ENCODE results near the gene MFSD1.

The MFSD1 gene

DNA sequence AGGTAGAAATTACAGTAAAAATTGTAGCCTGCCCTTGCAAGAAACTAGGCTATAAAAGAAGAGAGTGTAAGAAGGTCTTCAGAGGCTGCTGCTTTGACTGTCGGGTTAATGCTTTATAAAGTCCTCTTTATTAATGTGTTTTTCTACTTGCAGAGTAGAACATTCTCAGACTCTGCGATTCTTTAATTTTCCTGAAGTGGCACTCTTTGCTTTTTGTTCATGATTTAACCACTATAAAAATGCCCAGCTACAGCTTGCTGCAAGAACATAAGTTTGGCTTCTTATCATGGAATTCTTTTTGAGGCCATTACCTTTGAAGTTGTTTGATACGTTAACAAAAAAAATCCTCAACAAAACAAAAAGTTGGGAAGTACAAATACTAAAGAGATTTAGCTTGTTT lies 33.8 kb downstream of the MFSD1 start:
- Histone ChIP-seq H3K9ac (ENCODE audit: low read length) (no peak overlapping the region), H3K4me3 (ENCODE audit: low read length) (no peak overlapping the region), H3K36me3 (ENCODE audit: control insufficient read depth, insufficient read depth, low read length) (no peaks in the 10 kb centered on the region), H3K27me3 (ENCODE audit: control insufficient read depth, insufficient read depth, low read length) (no peaks in the 10 kb centered on the region), H3K27ac (ENCODE audit: low read depth, low read length) (no peak overlapping the region), H3K4me1 (ENCODE audit: control insufficient read depth, insufficient read depth, low read length) (no peaks in the 10 kb centered on the region)

DNA sequence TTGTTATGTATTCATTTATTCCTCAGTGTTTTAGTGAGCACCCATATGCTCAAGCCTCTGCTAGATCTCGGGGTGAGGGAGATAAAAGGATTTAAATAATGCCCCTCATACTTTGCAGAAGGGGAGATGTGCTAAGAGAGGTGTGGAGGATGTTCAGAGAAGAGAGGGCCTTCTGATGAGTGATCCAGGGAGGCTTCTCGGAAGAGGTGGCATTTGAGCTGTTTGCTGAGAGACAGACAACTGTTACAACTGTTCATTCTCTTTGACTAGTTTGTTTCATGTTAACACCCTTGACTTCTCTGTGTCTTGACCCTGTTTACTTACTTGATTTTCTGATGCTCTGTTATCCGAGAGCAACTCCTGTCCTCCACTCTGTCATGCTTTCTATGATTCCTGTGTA lies 34.5 kb downstream of the MFSD1 start:
- Histone ChIP-seq H3K9ac (ENCODE audit: low read length) (no peak overlapping the region), H3K27ac (ENCODE audit: low read depth, low read length) (no peak overlapping the region)

DNA sequence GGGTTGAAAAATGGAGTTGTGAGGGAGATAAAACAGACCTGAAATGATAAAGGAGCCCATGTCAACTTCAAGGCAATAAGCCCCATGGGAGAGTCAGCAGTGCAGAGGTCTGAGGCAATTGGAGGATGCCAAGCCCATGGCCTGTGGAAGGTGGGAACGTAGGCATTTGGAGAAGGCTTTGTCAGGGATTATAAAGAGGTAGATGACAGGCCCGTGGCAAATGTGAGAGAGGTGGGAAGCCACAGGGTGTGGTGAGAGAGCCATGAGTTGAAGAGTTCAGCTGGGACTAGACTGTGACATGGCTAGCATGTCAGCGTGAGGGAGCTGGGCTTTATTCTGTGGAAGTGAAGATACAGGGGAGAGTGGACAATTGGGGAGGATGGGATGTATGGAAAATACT lies 35.4 kb downstream of the MFSD1 start:
- Histone ChIP-seq H3K4me1 (ENCODE audit: control insufficient read depth, insufficient read depth, low read length) (no peaks in the 10 kb centered on the region), H3K27me3 (ENCODE audit: control insufficient read depth, insufficient read depth, low read length) (no peaks in the 10 kb centered on the region), H3K36me3 (ENCODE audit: control insufficient read depth, insufficient read depth, low read length) (no peaks in the 10 kb centered on the region), H3K4me3 (ENCODE audit: low read length) (no peak overlapping the region), H3K27ac (ENCODE audit: low read depth, low read length) (no peak overlapping the region), H3K9ac (ENCODE audit: low read length) (no peak overlapping the region)

More for the DNA sequence above, 34.5 kb downstream of the MFSD1 start:
- H3K36me3 ChIP-seq (ENCODE audit: control insufficient read depth, insufficient read depth, low read length), result no peaks in the 10 kb centered on the region
- no peak overlapping the region for H3K4me3 ChIP-seq (ENCODE audit: low read length)
- no peaks in the 10 kb centered on the region for H3K4me1 ChIP-seq (ENCODE audit: control insufficient read depth, insufficient read depth, low read length)
- H3K27me3 ChIP-seq (ENCODE audit: control insufficient read depth, insufficient read depth, low read length), result no peaks in the 10 kb centered on the region

DNA sequence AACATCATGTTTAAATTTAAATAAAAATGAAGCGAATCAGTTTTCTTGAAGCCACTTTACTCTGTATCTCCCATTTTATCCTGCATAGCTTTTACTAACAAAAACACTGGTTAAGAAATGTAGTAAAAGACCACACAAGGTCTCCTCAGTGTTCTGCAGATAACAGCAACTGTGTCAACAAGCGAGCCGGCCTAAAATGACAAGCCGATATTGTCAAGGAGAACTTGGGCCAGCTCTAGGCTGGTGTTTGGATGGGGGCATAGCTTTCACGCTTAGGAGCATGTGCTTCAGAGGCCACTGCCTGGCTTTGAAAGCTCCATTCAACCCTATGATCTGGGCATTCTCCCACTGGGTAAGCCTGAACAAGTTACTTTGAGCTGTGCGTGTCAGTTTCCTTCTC lies 38.1 kb downstream of the MFSD1 start:
- no peaks in the 10 kb centered on the region for H3K27me3 ChIP-seq (ENCODE audit: control insufficient read depth, insufficient read depth, low read length)
- H3K9ac ChIP-seq (ENCODE audit: low read length), result no peak overlapping the region
- H3K36me3 ChIP-seq (ENCODE audit: control insufficient read depth, insufficient read depth, low read length), result no peaks in the 10 kb centered on the region
- no peak overlapping the region for H3K27ac ChIP-seq (ENCODE audit: low read depth, low read length)
- H3K4me3 ChIP-seq (ENCODE audit: low read length), result no peak overlapping the region
- H3K4me1 ChIP-seq (ENCODE audit: control insufficient read depth, insufficient read depth, low read length), result no peaks in the 10 kb centered on the region

DNA sequence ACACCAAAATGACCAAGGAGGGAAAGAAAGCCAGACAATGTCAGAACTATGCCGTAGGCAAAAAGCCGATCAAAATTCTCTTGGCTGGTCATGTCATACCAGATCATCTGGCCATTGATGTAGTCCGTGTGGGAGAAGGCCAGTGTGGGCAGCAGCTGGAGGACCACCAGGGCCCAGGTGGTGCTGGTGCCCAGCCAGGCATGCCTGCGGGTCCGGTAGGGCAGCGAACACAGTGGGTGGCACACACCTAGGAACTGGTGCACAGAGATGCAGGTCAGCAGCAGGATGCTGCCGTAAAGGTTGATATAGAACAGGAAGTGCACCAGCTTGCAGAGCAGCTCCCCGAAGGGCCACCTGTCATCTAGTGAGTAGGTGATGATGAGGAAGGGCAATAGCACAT lies 39.5 kb downstream of the MFSD1 start:
- no peak overlapping the region for H3K27ac ChIP-seq (ENCODE audit: low read depth, low read length)

DNA sequence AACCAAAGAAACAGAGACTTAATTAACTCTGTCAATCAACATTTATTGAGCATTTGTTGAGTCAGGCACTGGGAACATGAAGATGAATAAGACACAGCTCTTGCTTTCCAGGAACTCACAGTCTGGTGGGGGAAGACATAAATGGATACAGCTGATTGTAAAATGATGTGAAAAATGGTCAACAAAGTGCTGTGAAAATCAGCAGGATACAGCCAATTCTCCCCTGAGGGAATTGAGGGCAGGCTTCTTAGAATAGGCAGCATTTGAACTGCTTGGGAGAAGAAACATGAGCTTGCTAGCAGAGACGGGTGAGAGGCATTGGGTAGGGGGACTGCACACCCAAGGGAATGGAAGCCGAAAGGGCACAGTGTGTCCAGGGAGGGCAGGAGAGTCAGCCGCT lies 41.1 kb downstream of the MFSD1 start:
- no peak overlapping the region for H3K27ac ChIP-seq (ENCODE audit: low read depth, low read length)
- H3K4me1 ChIP-seq (ENCODE audit: control insufficient read depth, insufficient read depth, low read length), result no peaks in the 10 kb centered on the region
- no peak overlapping the region for H3K4me3 ChIP-seq (ENCODE audit: low read length)
- H3K36me3 ChIP-seq (ENCODE audit: control insufficient read depth, insufficient read depth, low read length), result no peaks in the 10 kb centered on the region
- no peak overlapping the region for H3K9ac ChIP-seq (ENCODE audit: low read length)
- H3K27me3 ChIP-seq (ENCODE audit: control insufficient read depth, insufficient read depth, low read length), result no peaks in the 10 kb centered on the region

More for the DNA sequence above, 39.5 kb downstream of the MFSD1 start:
- no peak overlapping the region for H3K9ac ChIP-seq (ENCODE audit: low read length)
- H3K36me3 ChIP-seq (ENCODE audit: control insufficient read depth, insufficient read depth, low read length), result no peaks in the 10 kb centered on the region
- no peaks in the 10 kb centered on the region for H3K27me3 ChIP-seq (ENCODE audit: control insufficient read depth, insufficient read depth, low read length)
- H3K4me3 ChIP-seq (ENCODE audit: low read length), result no peak overlapping the region
- no peaks in the 10 kb centered on the region for H3K4me1 ChIP-seq (ENCODE audit: control insufficient read depth, insufficient read depth, low read length)

DNA sequence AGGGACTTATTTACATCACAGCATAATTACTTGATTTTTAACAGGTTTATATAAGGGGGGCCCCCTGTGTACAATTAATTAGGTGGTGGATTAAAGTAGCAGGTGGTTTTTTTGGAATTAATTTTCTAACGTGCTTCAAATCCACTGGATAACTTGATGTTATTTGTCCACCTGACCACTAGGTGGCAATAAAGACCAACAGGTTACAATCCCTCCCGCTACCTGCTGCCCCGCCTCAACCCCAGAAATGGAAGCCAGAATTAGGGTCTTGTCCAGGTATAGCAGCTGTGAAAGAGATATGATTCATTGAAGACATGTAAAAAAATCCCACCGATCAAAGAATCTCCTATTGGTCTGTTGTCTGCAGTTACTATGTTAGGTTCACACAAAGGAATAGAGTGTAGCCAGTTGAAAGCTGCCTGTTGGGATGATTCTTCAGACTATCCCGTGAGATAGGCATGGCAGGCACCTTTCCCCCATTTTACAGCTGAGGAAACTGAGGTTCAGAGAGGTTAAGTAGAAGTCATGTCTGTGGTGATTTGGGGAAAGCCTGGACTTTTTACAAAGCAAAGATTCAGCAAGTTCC lies 44.0 kb downstream of the MFSD1 start:
- Histone ChIP-seq H3K9ac (ENCODE audit: low read length) (no peak overlapping the region), H3K36me3 (ENCODE audit: control insufficient read depth, insufficient read depth, low read length) (no peaks in the 10 kb centered on the region), H3K4me1 (ENCODE audit: control insufficient read depth, insufficient read depth, low read length) (no peaks in the 10 kb centered on the region)

DNA sequence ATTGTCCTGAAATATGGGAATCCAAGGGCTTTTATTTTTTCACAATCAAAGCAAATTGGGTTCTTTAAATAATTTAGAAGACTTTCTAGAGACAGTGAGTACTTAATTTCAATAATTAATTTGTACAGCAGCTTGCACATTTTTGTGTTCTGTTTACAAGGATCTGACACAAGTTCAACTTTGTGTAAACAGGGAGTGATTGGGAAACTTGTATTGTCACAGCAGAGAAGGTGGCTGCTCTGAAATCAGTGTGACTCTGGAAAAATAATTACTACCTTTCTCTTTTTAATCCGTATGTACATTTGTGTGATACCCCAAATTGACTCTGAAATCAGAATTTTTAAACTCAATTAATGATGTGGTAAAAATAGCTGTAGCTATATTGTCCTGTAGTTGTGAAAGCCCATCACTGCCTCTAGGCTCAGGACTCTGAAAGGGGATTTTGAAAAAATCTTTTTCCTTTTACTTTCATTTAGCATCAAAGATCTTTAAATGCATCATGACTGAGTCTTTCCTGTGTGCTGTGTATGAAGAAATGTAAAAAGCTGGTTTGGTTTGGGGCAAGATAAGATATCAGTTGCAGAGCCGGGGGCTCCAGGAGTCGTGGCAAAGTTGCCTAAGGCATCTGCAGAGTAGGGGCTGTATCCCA lies 45.1 kb downstream of the MFSD1 start:
- Histone ChIP-seq H3K27ac (ENCODE audit: low read depth, low read length) (no peak overlapping the region), H3K27me3 (ENCODE audit: control insufficient read depth, insufficient read depth, low read length) (no peaks in the 10 kb centered on the region), H3K36me3 (ENCODE audit: control insufficient read depth, insufficient read depth, low read length) (no peaks in the 10 kb centered on the region), H3K4me1 (ENCODE audit: control insufficient read depth, insufficient read depth, low read length) (no peaks in the 10 kb centered on the region), H3K4me3 (ENCODE audit: low read length) (no peak overlapping the region), H3K9ac (ENCODE audit: low read length) (no peak overlapping the region)

More for the DNA sequence above, 44.0 kb downstream of the MFSD1 start:
- Histone ChIP-seq H3K27me3 (ENCODE audit: control insufficient read depth, insufficient read depth, low read length) (no peaks in the 10 kb centered on the region), H3K4me3 (ENCODE audit: low read length) (no peak overlapping the region), H3K27ac (ENCODE audit: low read depth, low read length) (no peak overlapping the region)

DNA sequence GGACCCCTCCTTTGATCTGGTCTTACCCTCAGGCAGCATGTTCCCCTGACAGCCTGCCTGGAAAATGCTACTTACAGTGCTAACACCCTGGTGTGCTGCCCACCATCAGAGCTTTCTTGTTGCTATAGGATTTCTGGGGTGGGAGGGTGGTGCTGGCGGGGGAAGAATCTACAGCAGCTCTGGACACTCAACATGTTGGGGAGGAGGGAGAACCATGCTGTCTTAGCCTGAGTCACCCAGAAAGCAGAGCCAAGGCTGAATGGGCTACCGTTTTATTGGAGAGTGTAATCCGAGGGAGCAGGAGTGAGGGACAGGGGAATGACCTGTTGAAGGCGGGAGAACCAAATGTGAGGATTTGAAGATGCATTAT lies 45.6 kb downstream of the MFSD1 start:
- no peaks in the 10 kb centered on the region for H3K27me3 ChIP-seq (ENCODE audit: control insufficient read depth, insufficient read depth, low read length)
- no peaks in the 10 kb centered on the region for H3K4me1 ChIP-seq (ENCODE audit: control insufficient read depth, insufficient read depth, low read length)
- H3K9ac ChIP-seq (ENCODE audit: low read length), result no peak overlapping the region
- H3K36me3 ChIP-seq (ENCODE audit: control insufficient read depth, insufficient read depth, low read length), result no peaks in the 10 kb centered on the region
- H3K27ac ChIP-seq (ENCODE audit: low read depth, low read length), result no peak overlapping the region
- no peak overlapping the region for H3K4me3 ChIP-seq (ENCODE audit: low read length)

DNA sequence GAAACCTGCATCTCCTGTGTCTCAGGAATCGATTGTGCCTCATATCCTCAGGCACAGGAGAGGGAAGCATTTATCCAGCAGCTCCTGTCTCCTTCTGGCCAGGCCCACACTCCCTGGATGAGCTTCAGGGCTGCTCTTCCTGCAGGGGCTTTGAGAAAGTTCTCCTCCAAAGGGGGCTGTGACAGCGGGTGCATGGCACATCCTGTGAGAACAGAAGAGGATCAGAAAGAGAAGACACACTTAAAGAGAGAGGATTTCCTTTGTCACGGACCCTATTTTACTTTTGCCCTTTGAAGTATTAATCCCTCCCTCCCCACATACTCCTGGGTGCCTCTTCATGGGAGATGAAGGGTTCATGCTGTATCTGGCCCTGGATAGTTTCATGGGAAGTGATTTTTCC lies 46.0 kb downstream of the MFSD1 start:
- no peaks in the 10 kb centered on the region for H3K36me3 ChIP-seq (ENCODE audit: control insufficient read depth, insufficient read depth, low read length)
- no peaks in the 10 kb centered on the region for H3K27me3 ChIP-seq (ENCODE audit: control insufficient read depth, insufficient read depth, low read length)
- H3K4me3 ChIP-seq (ENCODE audit: low read length), result no peak overlapping the region
- no peaks in the 10 kb centered on the region for H3K4me1 ChIP-seq (ENCODE audit: control insufficient read depth, insufficient read depth, low read length)
- H3K27ac ChIP-seq (ENCODE audit: low read depth, low read length), result no peak overlapping the region
- H3K9ac ChIP-seq (ENCODE audit: low read length), result no peak overlapping the region

DNA sequence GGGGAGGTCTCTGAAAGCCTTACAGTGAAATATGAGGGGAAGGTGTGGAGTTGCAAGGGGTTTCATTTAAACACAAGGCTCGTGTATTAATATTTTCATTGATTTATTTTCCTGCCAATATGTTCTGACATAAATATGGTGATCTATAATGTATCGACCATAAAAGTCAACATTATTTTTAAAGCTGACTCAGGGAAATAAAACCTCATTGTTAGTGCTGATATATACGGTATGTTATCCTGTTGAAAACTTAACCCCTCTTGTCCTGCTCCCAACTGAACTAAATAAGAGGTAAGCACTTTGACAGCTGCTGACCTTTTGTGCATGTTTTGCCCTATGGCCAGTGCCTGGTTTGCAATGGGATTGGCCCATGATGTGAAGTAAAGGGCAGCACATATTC lies 47.9 kb downstream of the MFSD1 start:
- H3K4me3 ChIP-seq (ENCODE audit: low read length), result no peak overlapping the region
- no peak overlapping the region for H3K27ac ChIP-seq (ENCODE audit: low read depth, low read length)
- H3K27me3 ChIP-seq (ENCODE audit: control insufficient read depth, insufficient read depth, low read length), result no peaks in the 10 kb centered on the region
- no peaks in the 10 kb centered on the region for H3K4me1 ChIP-seq (ENCODE audit: control insufficient read depth, insufficient read depth, low read length)
- H3K9ac ChIP-seq (ENCODE audit: low read length), result no peak overlapping the region
- H3K36me3 ChIP-seq (ENCODE audit: control insufficient read depth, insufficient read depth, low read length), result no peaks in the 10 kb centered on the region

DNA sequence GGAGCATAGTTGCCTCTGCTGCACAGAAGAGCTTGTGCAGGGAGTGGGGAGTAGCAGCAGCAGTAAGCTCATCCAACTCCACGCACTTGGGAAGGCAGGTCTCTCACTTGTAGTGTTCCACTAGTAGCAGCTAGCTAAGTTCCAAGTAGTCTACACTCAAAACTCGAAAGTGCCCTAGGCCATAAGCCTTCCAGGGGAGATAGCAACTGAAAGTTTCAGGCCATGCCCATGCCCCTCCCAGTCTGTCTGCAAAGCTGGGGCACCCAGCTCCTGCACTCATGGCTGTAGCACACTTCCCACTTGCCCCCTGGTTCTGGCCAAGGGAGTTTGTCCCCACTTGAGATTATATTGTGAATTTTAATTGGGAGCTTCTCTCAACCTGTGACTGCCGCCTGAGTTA lies 57.5 kb downstream of the MFSD1 start:
- no peaks in the 10 kb centered on the region for H3K36me3 ChIP-seq (ENCODE audit: control insufficient read depth, insufficient read depth, low read length)
- H3K27ac ChIP-seq (ENCODE audit: low read depth, low read length), result no peak overlapping the region
- H3K9ac ChIP-seq (ENCODE audit: low read length), result no peak overlapping the region
- no peaks in the 10 kb centered on the region for H3K4me1 ChIP-seq (ENCODE audit: control insufficient read depth, insufficient read depth, low read length)
- no peaks in the 10 kb centered on the region for H3K27me3 ChIP-seq (ENCODE audit: control insufficient read depth, insufficient read depth, low read length)
- H3K4me3 ChIP-seq (ENCODE audit: low read length), result no peak overlapping the region

DNA sequence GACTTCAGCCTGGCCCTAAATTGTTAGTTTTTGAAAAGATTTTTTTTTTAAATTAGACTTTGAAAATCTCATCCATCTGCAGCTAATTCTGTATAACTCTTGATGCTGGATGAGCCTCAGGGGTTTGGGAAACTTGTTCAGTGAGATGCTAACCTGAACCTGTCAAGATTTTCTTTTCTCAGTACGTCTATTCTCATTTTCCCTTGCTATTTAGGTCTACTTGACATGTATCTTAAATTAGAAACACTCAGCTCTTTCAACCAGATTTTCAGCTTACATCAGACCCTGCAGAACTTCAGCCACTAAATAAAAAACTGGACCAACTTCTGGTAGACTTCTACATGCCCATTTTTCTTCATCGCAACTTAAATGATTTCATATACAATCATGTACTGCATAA lies 61.4 kb downstream of the MFSD1 start:
- H3K9ac ChIP-seq (ENCODE audit: low read length), result no peak overlapping the region
- H3K4me3 ChIP-seq (ENCODE audit: low read length), result no peak overlapping the region
- no peaks in the 10 kb centered on the region for H3K4me1 ChIP-seq (ENCODE audit: control insufficient read depth, insufficient read depth, low read length)
- no peaks in the 10 kb centered on the region for H3K36me3 ChIP-seq (ENCODE audit: control insufficient read depth, insufficient read depth, low read length)
- H3K27me3 ChIP-seq (ENCODE audit: control insufficient read depth, insufficient read depth, low read length), result no peaks in the 10 kb centered on the region
- no peak overlapping the region for H3K27ac ChIP-seq (ENCODE audit: low read depth, low read length)

Data from rectal smooth muscle tissue (tissue), 1 donor.